Stomach (tissue), 9 donors: ENCODE data around the gene DEFB132. TPM values are rescaled to one million over a fixed set of nuclear protein-coding genes. Genes with fewer than 3 reads are reported as not detected.
"Not testable (repeated sequence)": the region's sequence is repeated elsewhere in the genome, so short reads cannot be mapped to it uniquely, and the experiment has no call there.

Experiments
- DNase-seq, 2 donors: peaks; one replicate each; pipeline versions ENCODE4 v3.0.0 to v3.0.0-alpha.2; 2013 to 2019
- H3K27ac ChIP-seq, 5 donors: fragments of 200-600 bp in 4 of 5; sonication (generic) in 4 of 5; one replicate each; pipeline ENCODE4 v1.5.1; 2013 to 2019; ENCODE audit warnings: mild to moderate bottlenecking in 1 of 5, moderate library complexity in 1 of 5
- H3K27me3 ChIP-seq, 3 donors: fragments of 200-600 bp; sonication (generic); one replicate each; pipeline ENCODE4 v1.5.1; 2017 to 2019; ENCODE audit warnings: mixed run types in 1 of 3
- H3K36me3 ChIP-seq, 4 donors: fragments of 200-600 bp; sonication (generic); 1 replicate in 3 of 4; 2 replicates in 1 of 4; pipeline ENCODE4 v1.5.1; 2016 to 2019
- H3K4me1 ChIP-seq, 4 donors: fragments of 200-600 bp; sonication (generic); one replicate each; pipeline ENCODE4 v1.5.1; 2016 to 2019
- H3K4me3 ChIP-seq, 4 donors: fragments of 200-600 bp; sonication (generic) in 3 of 4; one replicate each; pipeline ENCODE4 v1.5.1; 2016 to 2019; ENCODE audit warnings: mild to moderate bottlenecking in 1 of 4
- H3K9me3 ChIP-seq, 4 donors: fragments of 200-600 bp; sonication (generic); one replicate each; pipeline ENCODE4 v1.5.1; 2016 to 2019
- EP300 ChIP-seq: sonication (generic); formaldehyde crosslinking; IDR thresholded peaks from one replicate; pipeline ENCODE4 v1.6.1; 2017; ENCODE audit warnings: antibody characterized with exemption
- POLR2A ChIP-seq, 4 donors: fragments of 450-650 bp; IDR thresholded peaks; one replicate each; pipeline ENCODE4 v1.6.1; 2016; ENCODE audit warnings: antibody characterized with exemption in 4 of 4, control low read depth in 2 of 4, mild to moderate bottlenecking in 1 of 4, moderate library complexity in 1 of 4
- POLR2AphosphoS5 ChIP-seq, 3 donors: sonication (generic); formaldehyde crosslinking; IDR thresholded peaks; one replicate each; pipeline ENCODE4 v1.6.1; 2016; ENCODE audit warnings: antibody characterized with exemption in 3 of 3
- WGBS, 5 donors: extraction: QIAGEN DNeasy Blood & Tissue Kit in 3 of 5; methylation state at CpG; one replicate each; pipeline versions ENCODE4 v1.1.5 to v1.1.7; 2013 to 2018; 5-methylcytosine and 5-hydroxymethylcytosine counted together
- intact Hi-C: fragments of 100-400 bp; cut with DNase I; formaldehyde crosslinking; loops from one replicate; pipeline ENCODE4 v1.15.1; 2023; ENCODE audit warnings: low total_unique reads
- polyA plus RNA-seq, 3 donors: library from polyadenylated mRNA; stranded (reverse); fragments of 200-250 nt; gene quantifications; one replicate each; pipeline ENCODE4 v1.2.3, GENCODE V29; 2013
- total RNA-seq, 5 donors: library from RNA; depleted of rRNA; stranded (reverse); fragments of >200 nt; gene quantifications; one replicate each; pipeline versions ENCODE4 v1.1.0 to v1.2.3, GENCODE V29; 2014 to 2016
- TF ChIP-seq, protein P1 (sequence below), 7 experiments: fragments of 450-650 bp in 4 of 7; fragments of 200-600 bp in 3 of 7; sonication (generic) in 3 of 7; IDR thresholded peaks; one replicate each; pipeline ENCODE4 v1.5.1; 2016 to 2019; ENCODE audit warnings: antibody characterized with exemption in 7 of 7, control low read depth in 2 of 7, mild to moderate bottlenecking in 1 of 7
- donor health status: healthy with polysubstance abuse.
- donor health status: Bipolar disorder and iron deficiency.
- donor health status: healthy.

The DEFB132 gene
- total and polyA plus RNA-seq, 8 donors = not detected

GRCh38 chr20:237929-238328 is 19.6 kb upstream of the DEFB132 start:
- Histone ChIP-seq H3K9me3 (no peaks in the 10 kb centered on the region), H3K36me3 (no peaks in the 10 kb centered on the region), H3K27me3 (peaks cover 0 to 5% (median 0%) of the 10 kb centered on the region in 3 donors), H3K27ac (no peak overlapping the region), H3K4me3 (no peak overlapping the region), H3K4me1 (peaks cover 0 to 4% (median 0%) of the 10 kb centered on the region in 4 donors)
- intact Hi-C loops = no loop called here
- DNase-seq = peak in 1 of 2 donors; percentile 4
- TF ChIP-seq, protein P1, sequence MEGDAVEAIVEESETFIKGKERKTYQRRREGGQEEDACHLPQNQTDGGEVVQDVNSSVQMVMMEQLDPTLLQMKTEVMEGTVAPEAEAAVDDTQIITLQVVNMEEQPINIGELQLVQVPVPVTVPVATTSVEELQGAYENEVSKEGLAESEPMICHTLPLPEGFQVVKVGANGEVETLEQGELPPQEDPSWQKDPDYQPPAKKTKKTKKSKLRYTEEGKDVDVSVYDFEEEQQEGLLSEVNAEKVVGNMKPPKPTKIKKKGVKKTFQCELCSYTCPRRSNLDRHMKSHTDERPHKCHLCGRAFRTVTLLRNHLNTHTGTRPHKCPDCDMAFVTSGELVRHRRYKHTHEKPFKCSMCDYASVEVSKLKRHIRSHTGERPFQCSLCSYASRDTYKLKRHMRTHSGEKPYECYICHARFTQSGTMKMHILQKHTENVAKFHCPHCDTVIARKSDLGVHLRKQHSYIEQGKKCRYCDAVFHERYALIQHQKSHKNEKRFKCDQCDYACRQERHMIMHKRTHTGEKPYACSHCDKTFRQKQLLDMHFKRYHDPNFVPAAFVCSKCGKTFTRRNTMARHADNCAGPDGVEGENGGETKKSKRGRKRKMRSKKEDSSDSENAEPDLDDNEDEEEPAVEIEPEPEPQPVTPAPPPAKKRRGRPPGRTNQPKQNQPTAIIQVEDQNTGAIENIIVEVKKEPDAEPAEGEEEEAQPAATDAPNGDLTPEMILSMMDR (IDR thresholded peaks at IDR 0.05) = no peak
- TF ChIP-seq EP300 (no peak), POLR2A (IDR thresholded peaks at IDR 0.05) (no peak), POLR2AphosphoS5 (IDR thresholded peaks at IDR 0.05) (no peak)
- 56 to 68% (median 59%) methylated on average over 3 of the region's 3 CpGs for WGBS, 5 donors

GRCh38 chr20:242905-243304 is 14.6 kb upstream of the DEFB132 start:
- 88 to 92% (median 90%) methylated on average over 2 of the region's 2 CpGs for WGBS, 5 donors
- Histone ChIP-seq H3K4me3 (no peak overlapping the region), H3K36me3 (no peaks in the 10 kb centered on the region), H3K27ac (no peak overlapping the region), H3K27me3 (peaks cover 0 to 5% (median 0%) of the 10 kb centered on the region in 3 donors), H3K9me3 (peaks cover 0 to 9% (median 2%) of the 10 kb centered on the region in 4 donors), H3K4me1 (no peaks in the 10 kb centered on the region)
- intact Hi-C loops = no loop called here
- TF ChIP-seq POLR2A (IDR thresholded peaks at IDR 0.05) (no peak), POLR2AphosphoS5 (IDR thresholded peaks at IDR 0.05) (no peak), EP300 (no peak)
- TF ChIP-seq, protein P1 (IDR thresholded peaks at IDR 0.05) = no peak
- no peak for DNase-seq

- WGBS, 5 donors = 40 to 60% (median 50%) methylated on average over 2 of the region's 2 CpGs
- peaks cover 0 to 23% (median 0%) of the 10 kb centered on the region in 3 donors for H3K27me3 ChIP-seq
- DNase-seq = no peak
- no peaks in the 10 kb centered on the region for H3K4me1 ChIP-seq
- intact Hi-C loops = no loop called here
- peaks cover 0 to 9% (median 2%) of the 10 kb centered on the region in 4 donors for H3K9me3 ChIP-seq
- H3K36me3 ChIP-seq = no peaks in the 10 kb centered on the region
- H3K27ac ChIP-seq = no peak overlapping the region
- H3K4me3 ChIP-seq = no peak overlapping the region
- no peak for TF ChIP-seq EP300
- no peak for TF ChIP-seq POLR2A (IDR thresholded peaks at IDR 0.05)
- no peak for TF ChIP-seq POLR2AphosphoS5 (IDR thresholded peaks at IDR 0.05)
- TF ChIP-seq, protein P1 (IDR thresholded peaks at IDR 0.05) = no peak
Observed at GRCh38 chr20:251354-251753, 6.2 kb upstream of the DEFB132 start.

GRCh38 chr20:252801-253200 is 4.7 kb upstream of the DEFB132 start:
- no peaks in the 10 kb centered on the region for H3K36me3 ChIP-seq
- H3K27me3 ChIP-seq = peaks cover 0 to 23% (median 0%) of the 10 kb centered on the region in 3 donors
- TF ChIP-seq, protein P1 (IDR thresholded peaks at IDR 0.05) = no peak
- TF ChIP-seq POLR2AphosphoS5 (IDR thresholded peaks at IDR 0.05) = no peak
- no peak for TF ChIP-seq POLR2A (IDR thresholded peaks at IDR 0.05)
- no peak for TF ChIP-seq EP300
- no peaks in the 10 kb centered on the region for H3K4me1 ChIP-seq
- whole genome bisulfite sequencing, 5 donors = 72 to 82% (median 75%) methylated on average over 2 of the region's 2 CpGs
- no peaks in the 10 kb centered on the region for H3K9me3 ChIP-seq
- no peak overlapping the region for H3K27ac ChIP-seq
- H3K4me3 ChIP-seq = no peak overlapping the region
- intact Hi-C loops = no loop called here
- no peak for DNase-seq

- H3K27me3 ChIP-seq = peaks cover 0 to 23% (median 0%) of the 10 kb centered on the region in 3 donors
- H3K4me3 ChIP-seq, H3K27ac ChIP-seq, DNase-seq, intact Hi-C loops, H3K36me3 ChIP-seq, H3K9me3 ChIP-seq, H3K4me1 ChIP-seq: not testable (repeated sequence)
- 22 to 41% (median 36%) methylated on average over 6 of the region's 6 CpGs for WGBS, 5 donors
Observed at GRCh38 chr20:253447-253846, 4.1 kb upstream of the DEFB132 start.
